GM19397 (cell line): Measurements from ENCODE around the gene DMD.

Source experiments
- ATAC-seq: cut with Tn5 transposase; IDR thresholded peaks from one replicate; pipeline ENCODE4 v1.9.1; 2021; ENCODE audit warnings: mild to moderate bottlenecking, moderate library complexity; ENCODE audit not compliant: unreplicated experiment

The DMD gene

GRCh38 chrX:31547816-31548215, 1663.5 kb downstream of the DMD start:
- ATAC-seq = no peak

GRCh38 chrX:31547416-31547815, 1663.9 kb downstream of the DMD start:
- ATAC-seq = no peak

GRCh38 chrX:31546126-31546525, 1665.2 kb downstream of the DMD start:
- no peak for ATAC-seq

- ATAC-seq = no peak
These were observed 1665.6 kb downstream of the DMD start for GRCh38 chrX:31545726-31546125.

- ATAC-seq = no peak
These were observed 1666.2 kb downstream of the DMD start for GRCh38 chrX:31545191-31545590.

- ATAC-seq = no peak
These were observed 1667.7 kb downstream of the DMD start for GRCh38 chrX:31543634-31544033.

GRCh38 chrX:31542566-31542965, 1668.8 kb downstream of the DMD start:
- no peak for ATAC-seq

GRCh38 chrX:31540313-31540712, 1671.0 kb downstream of the DMD start:
- no peak for ATAC-seq

- ATAC-seq = no peak
These were observed 1683.8 kb downstream of the DMD start for GRCh38 chrX:31527455-31528126.

GRCh38 chrX:31523884-31524536, 1687.3 kb downstream of the DMD start:
- no peak for ATAC-seq

- no peak for ATAC-seq
These were observed 1688.6 kb downstream of the DMD start for GRCh38 chrX:31522760-31523159.

- ATAC-seq = no peak
These were observed 1689.4 kb downstream of the DMD start for GRCh38 chrX:31521941-31522340.

- ATAC-seq = no peak
These were observed 1694.8 kb downstream of the DMD start for GRCh38 chrX:31516527-31516926.

GRCh38 chrX:31508338-31508737, 1703.0 kb downstream of the DMD start:
- ATAC-seq = no peak

- no peak for ATAC-seq
These were observed 1704.4 kb downstream of the DMD start for GRCh38 chrX:31506928-31507327.

GRCh38 chrX:31506360-31506759, 1705.0 kb downstream of the DMD start:
- ATAC-seq = no peak

- ATAC-seq = no peak
These were observed 1710.4 kb downstream of the DMD start for GRCh38 chrX:31500921-31501320.

GRCh38 chrX:31499109-31499508, 1712.2 kb downstream of the DMD start:
- ATAC-seq = no peak

GRCh38 chrX:31497086-31497485, 1714.3 kb downstream of the DMD start:
- no peak for ATAC-seq

GRCh38 chrX:31487951-31488350, 1723.4 kb downstream of the DMD start:
- no peak for ATAC-seq

- no peak for ATAC-seq
These were observed 1728.0 kb downstream of the DMD start for GRCh38 chrX:31483336-31483735.

GRCh38 chrX:31480696-31481095, 1730.7 kb downstream of the DMD start:
- ATAC-seq = no peak

GRCh38 chrX:31471229-31471628, 1740.1 kb downstream of the DMD start:
- ATAC-seq = no peak
